Stimulated activated CD8-positive, alpha-beta memory T cell treated with anti-CD3 and anti-CD28 coated beads, Interleukin-15, amount 100 ng/mL, for 48 hours (primary cell): ENCODE data around the gene CLMN.
"Not testable (repeated sequence)": the region's sequence is repeated elsewhere in the genome, so short reads cannot be mapped to it uniquely, and the experiment has no call there.

Experiments
- DNase-seq, 2 donors: peaks; one replicate each; pipeline ENCODE4 v3.0.0-alpha.2; 2020; ENCODE audit warnings: low read depth in 2 of 2

Gene CLMN

GRCh38 chr14:95221531-95221930, 98.2 kb downstream of the CLMN start:
- DNase-seq = no peak

GRCh38 chr14:95220663-95221231, 99.0 kb downstream of the CLMN start:
- no peak for DNase-seq

GRCh38 chr14:95218472-95219193, 101.1 kb downstream of the CLMN start:
- no peak for DNase-seq

GRCh38 chr14:95218006-95218405, 101.7 kb downstream of the CLMN start:
- DNase-seq = no peak

GRCh38 chr14:95217391-95217900, 102.3 kb downstream of the CLMN start:
- DNase-seq = no peak

GRCh38 chr14:95216008-95216407, 103.7 kb downstream of the CLMN start:
- no peak for DNase-seq

GRCh38 chr14:95215094-95215725, 104.5 kb downstream of the CLMN start:
- DNase-seq = no peak

- no peak for DNase-seq
Observed at GRCh38 chr14:95213774-95214173, 105.9 kb downstream of the CLMN start.

GRCh38 chr14:95211721-95212504, 107.8 kb downstream of the CLMN start:
- DNase-seq = no peak

- no peak for DNase-seq
Observed at GRCh38 chr14:95210699-95211098, 109.0 kb downstream of the CLMN start.

GRCh38 chr14:95208598-95208997, 111.1 kb downstream of the CLMN start:
- no peak for DNase-seq

GRCh38 chr14:95207475-95208233, 112.1 kb downstream of the CLMN start:
- no peak for DNase-seq

- DNase-seq = no peak
Observed at GRCh38 chr14:95206534-95206933, 113.2 kb downstream of the CLMN start.

GRCh38 chr14:95204705-95205104, 115.0 kb downstream of the CLMN start:
- DNase-seq = no peak

GRCh38 chr14:95201745-95202144, 118.0 kb downstream of the CLMN start:
- not testable (repeated sequence) for DNase-seq

GRCh38 chr14:95200404-95200803, 119.3 kb downstream of the CLMN start:
- DNase-seq = no peak

GRCh38 chr14:95199298-95199983, 120.3 kb downstream of the CLMN start:
- no peak for DNase-seq

GRCh38 chr14:95198320-95198719, 121.4 kb downstream of the CLMN start:
- DNase-seq = no peak

GRCh38 chr14:95197551-95197950, 122.2 kb downstream of the CLMN start:
- DNase-seq = no peak

GRCh38 chr14:95196826-95197545, 122.7 kb downstream of the CLMN start:
- no peak for DNase-seq
